BLaER1 treated with 17β-estradiol and CSF1 and Interleukin-3, amounts not matched to agents 10 nM and 100 nM (cell line): ENCODE results near the gene PRPF19.

ENCODE experiments used
- H3K27ac ChIP-seq, 11 experiments: shearing (Covaris generic); formaldehyde crosslinking; 2 replicates each; pipeline ENCODE4 v1.8.1; 2022
- H3K27me3 ChIP-seq, 11 experiments: shearing (Covaris generic); formaldehyde crosslinking; 2 replicates each; pipeline ENCODE4 v1.8.1; 2022
- H3K36me3 ChIP-seq, 11 experiments: shearing (Covaris generic); formaldehyde crosslinking; 2 replicates each; pipeline ENCODE4 v1.8.1; 2022
- H3K4me1 ChIP-seq, 10 experiments: shearing (Covaris generic); formaldehyde crosslinking; 2 replicates each; pipeline ENCODE4 v1.8.1; 2022
- H3K4me2 ChIP-seq, 11 experiments: shearing (Covaris generic); formaldehyde crosslinking; 2 replicates each; pipeline ENCODE4 v1.8.1; 2022
- H3K4me3 ChIP-seq, 10 experiments: shearing (Covaris generic); formaldehyde crosslinking; 2 replicates each; pipeline ENCODE4 v1.8.1; 2022
- H3K9ac ChIP-seq, 11 experiments: shearing (Covaris generic); formaldehyde crosslinking; 2 replicates each; pipeline ENCODE4 v1.8.1; 2022
- H3K9me3 ChIP-seq, 11 experiments: shearing (Covaris generic); formaldehyde crosslinking; replicated peaks in 1 of 11; 2 replicates each; pipeline ENCODE4 v1.8.1; 2022
- H4K20me1 ChIP-seq, 11 experiments: shearing (Covaris generic); formaldehyde crosslinking; 2 replicates each; pipeline ENCODE4 v1.8.1; 2022
- Cebpa-rat ChIP-seq, 11 experiments: shearing (Covaris generic); IDR thresholded peaks; 2 replicates each; pipeline ENCODE4 v1.8.1; 2022

PRPF19 gene

DNA sequence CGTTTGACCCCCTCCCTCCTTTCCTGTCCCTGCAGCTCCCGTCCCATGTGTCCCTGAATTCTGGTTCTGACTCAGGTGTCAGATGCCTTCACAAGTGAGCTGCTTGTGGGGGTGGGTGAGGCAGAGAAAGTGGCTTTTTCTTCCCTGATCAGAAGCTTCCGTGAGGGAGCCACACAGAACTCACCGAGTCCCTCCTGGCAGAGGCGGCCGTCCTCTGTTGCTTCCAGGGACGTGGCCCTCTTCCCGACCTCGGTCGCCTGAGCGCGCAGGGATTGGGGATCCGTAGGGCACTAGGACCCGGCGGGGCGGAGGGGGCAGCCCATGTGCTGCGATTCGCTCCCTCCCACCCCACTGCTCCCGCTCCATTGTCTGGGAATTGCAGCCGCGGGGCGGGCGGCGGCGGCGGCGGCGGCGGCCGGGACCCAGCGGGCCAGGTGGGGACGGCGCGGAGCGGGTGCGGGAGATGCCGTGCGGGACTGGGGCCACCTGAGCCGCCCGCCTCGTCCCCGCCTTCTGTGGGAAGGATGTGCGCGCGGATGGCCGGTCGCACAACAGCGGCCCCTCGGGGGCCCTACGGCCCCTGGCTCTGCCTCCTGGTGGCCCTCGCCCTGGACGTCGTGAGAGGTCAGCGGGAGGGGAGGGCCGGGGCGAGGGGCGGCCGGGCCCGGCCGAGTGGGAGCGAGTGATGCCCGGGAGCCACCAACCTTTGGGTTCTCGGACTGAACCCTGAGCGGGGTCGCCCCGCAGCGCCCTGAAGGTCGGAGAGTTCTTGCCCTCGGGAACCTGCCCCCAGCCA is 17.9 kb upstream of the PRPF19 start, which contains the start of gene TMEM132A:
Gene TMEM132A, plus strand, starts transcription at position 351 of the 796 bp plus-strand sequence. Its CDS starts 174 bp downstream, at position 525.
- TF ChIP-seq Cebpa-rat (IDR thresholded peaks at IDR 0.05), result no peak
- peak within 1 kb of the TSS in 8 of 11 experiments; percentile 22 to 58 (median 48); a peak in 12 of 22 replicates for H3K27ac ChIP-seq
- peak within 1 kb of the TSS; percentile 77 to 99 (median 95) for H3K4me2 ChIP-seq
- H3K36me3 ChIP-seq, result peaks cover 38 to 46% (median 43%) of the 10 kb centered on the region in 11 experiments
- peak within 1 kb of the TSS; percentile 63 to 79 (median 72) for H3K9ac ChIP-seq
- H4K20me1 ChIP-seq, result peaks cover 12 to 86% (median 68%) of the 10 kb centered on the region in 11 experiments; a peak in 20 of 22 replicates
- peaks cover 40 to 67% (median 59%) of the 10 kb centered on the region in 10 experiments for H3K4me1 ChIP-seq
- H3K4me3 ChIP-seq, result peak within 1 kb of the TSS; percentile 60 to 75 (median 70)
- H3K9me3 ChIP-seq, result no peaks in the 10 kb centered on the region
- peaks cover 36 to 62% (median 49%) of the 10 kb centered on the region in 11 experiments for H3K27me3 ChIP-seq

DNA sequence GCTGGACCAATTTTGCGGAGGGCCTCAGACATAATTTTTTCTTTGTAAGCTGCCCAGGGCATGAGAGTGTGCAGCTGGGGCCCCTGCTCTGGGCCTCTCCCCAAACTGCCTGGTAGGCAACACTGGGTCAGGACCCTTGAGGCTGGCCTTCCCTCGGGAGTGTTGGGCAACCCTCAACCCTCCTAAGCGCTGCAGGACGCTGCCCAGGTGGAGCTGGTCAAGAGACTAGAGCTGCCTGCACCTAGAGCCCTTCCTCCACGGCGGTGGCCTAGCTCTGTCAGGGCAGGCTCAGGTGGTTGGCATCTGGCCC is 17.4 kb upstream of the PRPF19 start:
- peak overlapping the region in 10 of 11 experiments; percentile 63 to 79 (median 72); a peak in 17 of 22 replicates for H3K9ac ChIP-seq
- peak overlapping the region; percentile 77 to 99 (median 95) for H3K4me2 ChIP-seq
- peaks cover 46 to 73% (median 65%) of the 10 kb centered on the region in 10 experiments for H3K4me1 ChIP-seq
- H3K9me3 ChIP-seq, result no peaks in the 10 kb centered on the region
- no peak for TF ChIP-seq Cebpa-rat (IDR thresholded peaks at IDR 0.05)
- H3K36me3 ChIP-seq, result peaks cover 38 to 51% (median 44%) of the 10 kb centered on the region in 11 experiments
- peaks cover 36 to 62% (median 49%) of the 10 kb centered on the region in 11 experiments for H3K27me3 ChIP-seq
- no peak overlapping the region for H3K27ac ChIP-seq
- H4K20me1 ChIP-seq, result peaks cover 17 to 91% (median 72%) of the 10 kb centered on the region in 11 experiments; a peak in 21 of 22 replicates
- H3K4me3 ChIP-seq, result peak overlapping the region; percentile 60 to 75 (median 70); a peak in 18 of 20 replicates

DNA sequence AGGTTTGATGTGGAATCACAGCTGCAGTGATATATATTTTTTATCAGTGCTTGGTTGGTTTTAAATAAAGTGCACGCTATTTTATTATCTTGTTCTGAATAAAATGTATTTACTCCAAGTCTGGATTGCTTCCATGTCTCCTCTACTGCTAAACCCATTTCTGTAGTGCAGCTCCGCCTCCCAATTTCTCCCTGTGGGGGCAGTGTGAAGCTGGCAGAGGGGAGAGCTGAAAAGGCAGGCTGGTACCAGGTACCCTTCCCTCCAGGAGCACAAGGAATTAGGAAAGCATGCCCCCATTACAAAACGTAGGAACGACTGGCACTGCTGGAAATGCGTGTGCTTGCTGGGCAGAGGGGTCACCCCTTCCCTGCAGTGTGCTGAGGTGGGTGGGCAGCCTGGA is 16.9 kb upstream of the PRPF19 start:
- peak overlapping the region; percentile 77 to 99 (median 95); a peak in 21 of 22 replicates for H3K4me2 ChIP-seq
- TF ChIP-seq Cebpa-rat (IDR thresholded peaks at IDR 0.05), result no peak
- no peak overlapping the region for H3K27ac ChIP-seq
- peaks cover 18 to 91% (median 76%) of the 10 kb centered on the region in 11 experiments; a peak in 21 of 22 replicates for H4K20me1 ChIP-seq
- peaks cover 36 to 62% (median 49%) of the 10 kb centered on the region in 11 experiments for H3K27me3 ChIP-seq
- H3K4me1 ChIP-seq, result peaks cover 50 to 74% (median 69%) of the 10 kb centered on the region in 10 experiments
- peaks cover 38 to 56% (median 47%) of the 10 kb centered on the region in 11 experiments for H3K36me3 ChIP-seq
- H3K4me3 ChIP-seq, result peak overlapping the region in 5 of 10 experiments; percentile 65 to 75 (median 74); a peak in 6 of 20 replicates
- no peaks in the 10 kb centered on the region for H3K9me3 ChIP-seq
- H3K9ac ChIP-seq, result peak overlapping the region in 3 of 11 experiments; percentile 74 to 79 (median 78); a peak in 5 of 22 replicates

DNA sequence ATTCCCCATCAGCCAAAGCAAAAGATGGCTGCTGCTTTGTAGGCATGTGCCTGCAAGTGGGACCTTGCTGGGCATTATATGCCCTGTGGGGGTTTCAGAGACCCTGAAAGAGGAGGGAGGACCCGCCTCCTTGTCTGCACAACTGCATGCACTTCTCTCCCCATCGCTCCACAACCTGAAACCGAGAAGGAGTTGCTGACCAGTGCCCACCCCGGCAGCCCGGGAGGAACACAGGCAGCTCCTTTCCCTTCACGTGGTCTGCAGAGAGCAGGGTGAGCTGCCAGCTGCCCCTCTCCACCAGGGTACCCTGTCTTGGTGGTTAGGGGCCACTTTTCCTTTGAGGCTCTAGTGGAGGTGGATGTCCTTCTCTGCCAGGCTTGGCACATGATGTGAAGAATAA is 16.5 kb upstream of the PRPF19 start:
- H3K9ac ChIP-seq, result 0 out of 22 replicates have a peak overlapping the region, but pooled peaks of 2 of the 11 experiments have one; percentile 2 to 79
- no peaks in the 10 kb centered on the region for H3K9me3 ChIP-seq
- no peak for TF ChIP-seq Cebpa-rat (IDR thresholded peaks at IDR 0.05)
- peaks cover 18 to 93% (median 80%) of the 10 kb centered on the region in 11 experiments; a peak in 21 of 22 replicates for H4K20me1 ChIP-seq
- peaks cover 52 to 76% (median 71%) of the 10 kb centered on the region in 10 experiments for H3K4me1 ChIP-seq
- H3K27me3 ChIP-seq, result peaks cover 36 to 62% (median 49%) of the 10 kb centered on the region in 11 experiments
- peaks cover 38 to 60% (median 51%) of the 10 kb centered on the region in 11 experiments for H3K36me3 ChIP-seq
- H3K27ac ChIP-seq, result no peak overlapping the region
- no peak overlapping the region for H3K4me3 ChIP-seq
- H3K4me2 ChIP-seq, result peak overlapping the region in 8 of 11 experiments; percentile 19 to 97 (median 92); a peak in 10 of 22 replicates

DNA sequence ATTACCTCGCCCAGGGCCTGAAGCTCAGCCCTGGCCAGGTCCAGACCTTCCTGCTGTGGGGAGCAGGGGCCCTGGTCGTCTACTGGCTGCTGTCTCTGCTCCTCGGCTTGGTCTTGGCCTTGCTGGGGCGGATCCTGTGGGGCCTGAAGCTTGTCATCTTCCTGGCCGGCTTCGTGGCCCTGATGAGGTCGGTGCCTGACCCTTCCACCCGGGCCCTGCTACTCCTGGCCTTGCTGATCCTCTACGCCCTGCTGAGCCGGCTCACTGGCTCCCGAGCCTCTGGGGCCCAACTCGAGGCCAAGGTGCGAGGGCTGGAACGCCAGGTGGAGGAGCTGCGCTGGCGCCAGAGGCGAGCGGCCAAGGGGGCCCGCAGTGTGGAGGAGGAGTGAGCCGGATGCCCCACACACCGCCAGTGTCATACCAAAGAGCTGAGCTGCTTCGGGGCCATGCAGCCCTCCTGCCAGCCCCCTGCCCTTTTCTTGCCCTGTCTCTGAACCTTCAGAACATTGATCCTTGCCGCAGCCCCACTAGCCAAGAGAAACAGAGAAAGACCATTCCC is 15.5 kb upstream of the PRPF19 start:
- Histone ChIP-seq H3K27ac (no peak overlapping the region), H3K36me3 (peaks cover 38 to 70% (median 59%) of the 10 kb centered on the region in 11 experiments), H3K27me3 (peaks cover 36 to 57% (median 47%) of the 10 kb centered on the region in 11 experiments), H3K4me3 (no peak overlapping the region), H3K9me3 (no peaks in the 10 kb centered on the region), H3K4me1 (peaks cover 48 to 75% (median 72%) of the 10 kb centered on the region in 10 experiments), H3K4me2 (0 out of 22 replicates have a peak overlapping the region, but pooled peaks of 4 of the 11 experiments have one; percentile 77 to 96 (median 90)), H4K20me1 (peaks cover 23 to 99% (median 90%) of the 10 kb centered on the region in 11 experiments; a peak in 21 of 22 replicates), H3K9ac (peak overlapping the region in 2 of 11 experiments; percentile 12 to 18; a peak in 1 of 22 replicates)
- TF ChIP-seq Cebpa-rat (IDR thresholded peaks at IDR 0.05), result no peak

DNA sequence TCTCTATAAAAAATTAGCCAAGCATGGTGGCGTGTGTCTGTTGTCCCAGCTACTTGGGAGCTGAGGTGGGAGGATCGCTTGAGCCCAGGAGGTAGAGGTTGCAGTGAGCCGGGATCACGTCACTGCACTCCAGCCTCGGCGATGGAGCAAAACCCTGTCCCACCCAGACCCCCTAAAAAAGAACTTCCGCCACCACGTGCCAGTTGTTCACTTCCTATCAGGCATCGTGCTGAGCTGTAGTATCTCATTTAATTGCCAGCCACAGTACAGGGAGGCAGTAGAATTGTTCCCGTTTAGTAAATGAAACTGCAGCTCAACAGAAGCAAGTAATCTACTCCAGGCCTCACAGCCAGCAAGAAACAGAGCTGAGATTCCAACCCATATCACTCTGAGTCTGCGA is 14.9 kb upstream of the PRPF19 start:
- Histone ChIP-seq H3K4me1 (peaks cover 54 to 81% (median 78%) of the 10 kb centered on the region in 10 experiments), H3K36me3 (peaks cover 38 to 76% (median 64%) of the 10 kb centered on the region in 11 experiments), H3K4me2 (no peak overlapping the region), H3K27me3 (peaks cover 35 to 51% (median 43%) of the 10 kb centered on the region in 11 experiments), H3K4me3 (no peak overlapping the region), H3K27ac (no peak overlapping the region), H4K20me1 (peaks cover 27 to 100% (median 96%) of the 10 kb centered on the region in 11 experiments; a peak in 21 of 22 replicates), H3K9me3 (no peaks in the 10 kb centered on the region), H3K9ac (no peak overlapping the region)
- no peak for TF ChIP-seq Cebpa-rat (IDR thresholded peaks at IDR 0.05)

DNA sequence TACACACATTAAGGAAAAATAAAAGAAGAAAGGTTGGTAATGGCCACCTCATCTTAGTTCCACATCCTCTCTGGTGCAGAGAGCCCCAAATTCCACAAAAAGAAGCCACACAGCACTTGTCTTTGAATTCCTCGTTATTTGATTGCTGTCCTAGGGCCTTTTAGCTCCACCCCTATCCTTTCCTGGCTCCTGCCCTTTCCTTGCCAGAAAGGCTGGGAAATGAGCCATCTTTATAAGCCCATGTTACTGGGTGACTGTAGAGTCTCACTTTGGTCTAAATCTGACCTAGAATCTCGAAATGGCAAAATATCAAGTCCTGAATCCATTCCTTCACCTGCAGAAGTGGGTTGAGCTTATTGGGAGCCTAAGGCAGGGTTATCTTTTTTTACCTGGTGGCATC is 13.6 kb upstream of the PRPF19 start:
- Histone ChIP-seq H3K9ac (peak overlapping the region in 1 of 11 experiments; percentile 6; a peak in 1 of 22 replicates), H3K36me3 (peaks cover 38 to 80% (median 64%) of the 10 kb centered on the region in 11 experiments), H3K4me3 (no peak overlapping the region), H3K27ac (peak overlapping the region in 3 of 11 experiments; percentile 8 to 55 (median 32); a peak in 6 of 22 replicates), H3K4me1 (peaks cover 55 to 81% (median 76%) of the 10 kb centered on the region in 10 experiments), H4K20me1 (peaks cover 33 to 98% (median 93%) of the 10 kb centered on the region in 11 experiments; a peak in 21 of 22 replicates), H3K4me2 (peak overlapping the region in 7 of 11 experiments; percentile 48 to 94 (median 86); a peak in 13 of 22 replicates), H3K27me3 (peaks cover 22 to 38% (median 30%) of the 10 kb centered on the region in 11 experiments), H3K9me3 (no peaks in the 10 kb centered on the region)
- TF ChIP-seq Cebpa-rat (IDR thresholded peaks at IDR 0.05), result no peak

DNA sequence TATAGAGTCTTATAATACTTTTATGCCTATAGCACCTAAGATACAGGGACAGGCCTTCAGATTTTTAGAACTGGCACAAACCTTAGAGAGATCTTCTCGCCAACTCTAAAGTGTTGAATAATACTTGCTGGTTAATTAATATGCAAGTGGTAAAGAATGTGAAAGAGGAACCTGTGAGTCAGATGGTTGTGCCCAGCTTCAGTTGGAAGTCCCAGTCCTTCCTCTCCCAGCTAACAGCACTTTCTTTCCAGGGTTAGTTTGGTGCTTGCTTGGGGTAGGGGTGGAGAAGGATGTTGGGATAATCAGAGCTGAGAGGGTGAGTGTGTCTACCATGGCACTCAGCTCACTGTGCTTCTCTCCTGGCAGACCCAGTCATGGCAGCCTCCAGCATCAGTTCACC is 12.9 kb upstream of the PRPF19 start:
- H3K9me3 ChIP-seq, result no peaks in the 10 kb centered on the region
- peak overlapping the region in 3 of 11 experiments; percentile 8 to 55 (median 32); a peak in 6 of 22 replicates for H3K27ac ChIP-seq
- no peak overlapping the region for H3K4me3 ChIP-seq
- peaks cover 38 to 80% (median 64%) of the 10 kb centered on the region in 11 experiments for H3K36me3 ChIP-seq
- H4K20me1 ChIP-seq, result peaks cover 33 to 96% (median 87%) of the 10 kb centered on the region in 11 experiments; a peak in 21 of 22 replicates
- TF ChIP-seq Cebpa-rat (IDR thresholded peaks at IDR 0.05), result no peak
- peaks cover 15 to 32% (median 23%) of the 10 kb centered on the region in 11 experiments for H3K27me3 ChIP-seq
- H3K9ac ChIP-seq, result peak overlapping the region in 2 of 11 experiments; percentile 6 to 22; a peak in 3 of 22 replicates
- peaks cover 49 to 77% (median 70%) of the 10 kb centered on the region in 10 experiments for H3K4me1 ChIP-seq
- peak overlapping the region in 10 of 11 experiments; percentile 4 to 94 (median 70); a peak in 16 of 22 replicates for H3K4me2 ChIP-seq
